ENCODE data around the gene RORC.

Gene RORC

GRCh38 chr1:151809290-151809984 lies 22.2 kb downstream of the RORC start:
- H3K4me3 ChIP-seq (ENCODE audit: low read depth, low read length) = no peak overlapping the region
- no peak for DNase-seq (ENCODE audit: low read depth)
- TF ChIP-seq, protein P1, sequence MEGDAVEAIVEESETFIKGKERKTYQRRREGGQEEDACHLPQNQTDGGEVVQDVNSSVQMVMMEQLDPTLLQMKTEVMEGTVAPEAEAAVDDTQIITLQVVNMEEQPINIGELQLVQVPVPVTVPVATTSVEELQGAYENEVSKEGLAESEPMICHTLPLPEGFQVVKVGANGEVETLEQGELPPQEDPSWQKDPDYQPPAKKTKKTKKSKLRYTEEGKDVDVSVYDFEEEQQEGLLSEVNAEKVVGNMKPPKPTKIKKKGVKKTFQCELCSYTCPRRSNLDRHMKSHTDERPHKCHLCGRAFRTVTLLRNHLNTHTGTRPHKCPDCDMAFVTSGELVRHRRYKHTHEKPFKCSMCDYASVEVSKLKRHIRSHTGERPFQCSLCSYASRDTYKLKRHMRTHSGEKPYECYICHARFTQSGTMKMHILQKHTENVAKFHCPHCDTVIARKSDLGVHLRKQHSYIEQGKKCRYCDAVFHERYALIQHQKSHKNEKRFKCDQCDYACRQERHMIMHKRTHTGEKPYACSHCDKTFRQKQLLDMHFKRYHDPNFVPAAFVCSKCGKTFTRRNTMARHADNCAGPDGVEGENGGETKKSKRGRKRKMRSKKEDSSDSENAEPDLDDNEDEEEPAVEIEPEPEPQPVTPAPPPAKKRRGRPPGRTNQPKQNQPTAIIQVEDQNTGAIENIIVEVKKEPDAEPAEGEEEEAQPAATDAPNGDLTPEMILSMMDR (IDR thresholded peaks at IDR 0.05; ENCODE audit: insufficient read depth, low read depth, low read length, missing control alignments) = no peak

DNA sequence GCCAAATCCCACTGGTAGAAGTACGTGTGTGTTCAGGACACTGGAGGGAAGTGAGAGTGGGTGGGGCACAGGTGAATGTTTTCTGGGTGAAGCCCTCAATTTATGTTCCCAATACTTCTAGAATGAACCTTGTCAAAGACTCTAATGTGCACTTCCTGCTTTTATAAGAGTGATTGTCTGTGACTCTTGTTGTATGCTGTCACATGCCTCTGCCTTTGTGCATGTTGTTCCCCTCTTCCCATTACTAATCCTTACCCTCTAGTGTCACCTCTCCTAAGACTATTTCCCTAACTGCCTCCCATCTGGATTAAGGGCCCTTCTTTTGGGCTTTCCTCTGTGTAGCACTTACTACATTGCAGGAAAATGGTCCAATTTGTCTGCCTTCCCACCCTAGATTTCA lies 23.8 kb downstream of the RORC start:
- TF ChIP-seq, protein P1 (IDR thresholded peaks at IDR 0.05; ENCODE audit: insufficient read depth, low read depth, low read length, missing control alignments) = no peak
- no peak overlapping the region for H3K4me3 ChIP-seq (ENCODE audit: low read depth, low read length)
- no peak for DNase-seq (ENCODE audit: low read depth)

GRCh38 chr1:151807131-151807530 lies 24.5 kb downstream of the RORC start:
- TF ChIP-seq, protein P1 (IDR thresholded peaks at IDR 0.05; ENCODE audit: insufficient read depth, low read depth, low read length, missing control alignments) = no peak
- no peak overlapping the region for H3K4me3 ChIP-seq (ENCODE audit: low read depth, low read length)
- DNase-seq (ENCODE audit: low read depth) = no peak

GRCh38 chr1:151806170-151806569 lies 25.4 kb downstream of the RORC start:
- TF ChIP-seq, protein P1 (IDR thresholded peaks at IDR 0.05; ENCODE audit: insufficient read depth, low read depth, low read length, missing control alignments) = no peak
- no peak overlapping the region for H3K4me3 ChIP-seq (ENCODE audit: low read depth, low read length)
- no peak for DNase-seq (ENCODE audit: low read depth)

GRCh38 chr1:151805066-151805820 lies 26.4 kb downstream of the RORC start, which contains the start of gene LINGO4:
Gene LINGO4, minus strand, starts transcription at chr1:151805419. Its CDS starts 2,715 bp downstream, at chr1:151802704.
- DNase-seq (ENCODE audit: low read depth) = no peak
- TF ChIP-seq, protein P1 (IDR thresholded peaks at IDR 0.05; ENCODE audit: insufficient read depth, low read depth, low read length, missing control alignments) = no peak
- no peak within 1 kb of the TSS for H3K4me3 ChIP-seq (ENCODE audit: low read depth, low read length)

DNA sequence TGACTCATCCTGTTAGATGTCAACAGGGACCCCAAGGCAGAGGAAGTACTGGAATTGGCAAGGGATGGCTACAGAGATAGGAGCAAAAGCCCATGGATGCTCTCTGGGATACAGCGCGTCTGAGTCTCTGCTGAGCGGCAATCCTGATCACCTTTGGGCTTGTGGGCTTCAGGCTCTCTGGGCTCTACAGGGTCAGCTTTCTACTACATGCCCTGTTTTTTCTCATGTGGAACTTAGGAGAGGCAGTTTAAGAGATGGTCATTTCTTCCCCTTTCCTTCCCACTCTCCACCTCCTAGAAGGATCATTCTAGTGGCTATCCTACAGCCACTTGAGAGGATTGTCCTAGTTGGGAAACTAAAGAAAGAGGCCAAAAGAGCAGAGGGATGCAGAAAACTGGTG lies 27.7 kb downstream of the RORC start:
- DNase-seq (ENCODE audit: low read depth) = no peak
- TF ChIP-seq, protein P1 (IDR thresholded peaks at IDR 0.05; ENCODE audit: insufficient read depth, low read depth, low read length, missing control alignments) = no peak
- H3K4me3 ChIP-seq (ENCODE audit: low read depth, low read length) = no peak overlapping the region

Measured in GM12865 (cell line).